DLD1 (cell line): ENCODE results near the gene KATNAL2.
"Not testable (repeated sequence)": the region's sequence is repeated elsewhere in the genome, so short reads cannot be mapped to it uniquely, and the experiment has no call there.

Experiments used
- in situ Hi-C: cut with HindIII; loops from 2 replicates; pipeline ENCODE4 v1.10.0; 2017; ENCODE audit warnings: low sequenced_read_pairs

The KATNAL2 gene

GRCh38 chr18:46939337-46939963 is 22.0 kb downstream of the KATNAL2 start:
- in situ Hi-C loops = no loop called here

DNA sequence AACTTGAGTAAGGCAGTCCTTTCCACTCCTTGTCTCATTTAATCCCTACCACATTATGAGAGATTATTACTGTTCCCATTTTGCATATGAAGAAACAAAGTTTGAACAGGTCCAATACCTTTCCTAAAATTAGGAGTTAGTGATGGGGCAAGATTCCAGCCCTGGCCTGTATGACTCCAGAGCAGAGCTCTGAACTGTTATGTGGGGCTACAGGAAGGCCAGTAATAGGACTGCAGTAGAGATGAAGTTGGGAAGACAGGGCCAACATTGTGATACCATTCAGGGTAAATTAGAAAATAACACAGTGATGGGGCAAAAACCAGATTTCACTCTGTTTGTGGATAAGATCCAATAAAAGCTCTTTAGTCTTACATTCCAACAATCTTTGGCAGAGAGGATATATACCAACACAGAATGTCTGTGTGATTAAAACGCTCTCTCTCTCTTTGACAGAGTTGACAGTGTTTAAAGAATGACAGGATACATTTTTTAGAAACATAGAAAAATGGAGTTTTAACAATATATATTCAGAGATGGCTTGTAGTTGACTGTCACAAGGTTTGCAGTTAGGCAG is 22.7 kb downstream of the KATNAL2 start:
- in situ Hi-C loops = no loop called here

GRCh38 chr18:46942646-46943045 is 25.2 kb downstream of the KATNAL2 start:
- in situ Hi-C loops = no loop called here

- in situ Hi-C loops = no loop called here
Measured at GRCh38 chr18:46946656-46947282, 29.4 kb downstream of the KATNAL2 start.

- in situ Hi-C loops = no loop called here
Measured at GRCh38 chr18:46950064-46950656, 32.8 kb downstream of the KATNAL2 start.

DNA sequence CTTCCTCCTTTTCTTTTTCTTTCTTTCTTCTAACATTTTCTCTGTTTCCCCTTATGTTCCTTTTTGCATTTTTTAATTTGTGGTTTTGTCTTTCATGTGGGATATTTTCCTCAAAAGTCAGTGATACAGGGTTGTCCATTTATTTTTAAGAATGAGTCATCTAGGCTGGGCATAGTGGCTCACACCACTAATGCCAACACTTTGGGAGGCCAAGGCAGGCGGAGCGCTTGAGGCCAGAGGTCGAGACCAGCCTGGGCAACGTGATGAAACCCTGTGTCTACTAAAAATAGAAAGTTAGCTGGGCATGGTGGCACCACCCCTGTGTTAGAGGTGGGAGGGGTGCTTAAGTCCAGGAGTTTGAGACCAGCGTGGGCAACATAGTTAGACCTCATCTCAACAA is 35.8 kb downstream of the KATNAL2 start:
- in situ Hi-C loops = no loop called here

- in situ Hi-C loops = no loop called here
Measured at GRCh38 chr18:46958209-46958608, 40.8 kb downstream of the KATNAL2 start.

DNA sequence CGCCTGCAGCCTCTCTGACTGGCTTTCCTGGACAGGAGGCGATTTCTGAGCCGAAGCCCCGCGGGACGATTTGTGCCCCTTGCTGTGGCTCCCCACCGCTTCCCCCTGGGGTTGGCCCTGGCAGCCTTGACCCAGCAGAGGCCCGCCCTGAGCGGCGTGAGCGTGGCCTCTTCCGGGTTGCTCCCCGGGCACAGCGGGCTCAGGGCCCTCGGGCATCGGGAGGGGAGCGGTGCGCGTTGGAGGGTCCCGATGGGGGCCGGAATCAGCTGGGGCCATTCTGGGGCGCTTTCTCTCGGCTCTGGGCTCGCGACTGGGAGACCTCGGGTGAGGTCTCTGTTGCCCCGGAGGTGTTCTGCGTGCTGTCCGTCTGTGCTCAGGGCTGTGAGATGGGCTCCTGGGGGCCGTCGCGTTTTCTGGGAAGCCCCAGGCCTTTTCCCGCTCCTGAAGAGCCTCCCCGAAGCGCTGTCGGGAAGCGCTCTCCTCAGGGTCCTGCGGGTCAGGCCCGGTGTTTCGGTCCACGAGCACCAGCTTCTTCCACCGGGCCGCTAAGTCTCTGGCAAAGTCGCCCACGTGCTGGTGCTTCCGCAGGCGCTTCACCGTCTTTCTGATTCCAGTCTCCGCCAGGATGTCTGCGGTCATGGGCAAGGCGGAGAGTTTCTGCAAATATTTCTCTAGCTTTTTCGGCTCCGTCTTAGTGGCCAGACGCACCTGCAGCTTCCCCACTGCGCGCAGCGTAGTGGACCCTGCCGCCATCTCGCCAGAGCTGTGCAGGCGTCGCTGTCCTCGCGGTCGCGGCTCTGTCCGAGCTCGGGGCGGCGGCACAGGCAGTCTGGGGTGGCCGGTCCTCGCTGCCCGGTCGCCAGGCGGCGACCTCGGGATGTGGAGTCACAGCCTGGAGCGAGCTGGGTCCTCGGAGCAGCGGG is 46.5 kb downstream of the KATNAL2 start:
- in situ Hi-C loops = not testable (repeated sequence)

DNA sequence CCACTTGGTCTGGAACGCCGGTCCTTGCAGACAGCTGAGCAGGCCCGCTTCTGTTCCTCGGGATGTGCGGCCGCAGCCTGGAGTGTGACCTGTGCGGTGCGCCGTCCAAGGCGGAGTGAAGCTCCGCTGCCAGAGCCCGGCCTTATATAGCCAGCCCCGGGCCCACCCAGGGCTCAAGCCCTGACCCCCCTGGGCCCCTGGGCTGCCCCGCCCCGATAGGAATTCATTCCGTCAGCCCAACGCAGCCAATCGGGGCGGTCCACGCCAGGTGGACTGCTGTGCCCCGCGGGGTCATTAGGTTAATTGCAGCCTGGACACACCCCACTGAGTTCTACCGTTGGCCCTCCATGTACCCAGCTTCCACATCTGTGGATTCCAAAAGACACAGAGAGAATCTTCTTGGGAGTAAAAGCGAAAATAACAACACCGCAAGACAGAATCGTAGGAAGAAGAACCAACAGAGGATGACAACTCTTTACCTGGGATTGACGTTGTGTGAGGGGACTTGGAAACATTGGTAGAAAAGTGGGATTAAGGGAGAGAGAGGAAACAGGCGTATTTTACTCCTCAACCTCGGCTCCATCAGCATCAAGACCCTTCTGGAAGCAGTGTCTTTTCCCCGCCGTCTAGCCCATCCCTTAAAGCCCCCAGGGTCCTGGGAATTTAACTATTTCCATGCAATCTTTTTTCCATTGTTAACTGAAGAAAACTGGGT is 47.3 kb downstream of the KATNAL2 start:
- in situ Hi-C loops = not testable (repeated sequence)

- in situ Hi-C loops = not testable (repeated sequence)
Measured at GRCh38 chr18:46966266-46966665, 48.9 kb downstream of the KATNAL2 start.

DNA sequence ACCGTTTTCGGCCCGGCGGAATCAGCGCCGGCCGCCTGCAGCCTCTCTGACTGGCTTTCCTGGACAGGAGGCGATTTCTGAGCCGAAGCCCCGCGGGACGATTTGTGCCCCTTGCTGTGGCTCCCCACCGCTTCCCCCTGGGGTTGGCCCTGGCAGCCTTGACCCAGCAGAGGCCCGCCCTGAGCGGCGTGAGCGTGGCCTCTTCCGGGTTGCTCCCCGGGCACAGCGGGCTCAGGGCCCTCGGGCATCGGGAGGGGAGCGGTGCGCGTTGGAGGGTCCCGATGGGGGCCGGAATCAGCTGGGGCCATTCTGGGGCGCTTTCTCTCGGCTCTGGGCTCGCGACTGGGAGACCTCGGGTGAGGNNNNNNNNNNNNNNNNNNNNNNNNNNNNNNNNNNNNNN is 52.1 kb downstream of the KATNAL2 start:
- in situ Hi-C loops = not testable (repeated sequence)

GRCh38 chr18:47019870-47020269 is 102.5 kb downstream of the KATNAL2 start:
- in situ Hi-C loops = not testable (repeated sequence)

DNA sequence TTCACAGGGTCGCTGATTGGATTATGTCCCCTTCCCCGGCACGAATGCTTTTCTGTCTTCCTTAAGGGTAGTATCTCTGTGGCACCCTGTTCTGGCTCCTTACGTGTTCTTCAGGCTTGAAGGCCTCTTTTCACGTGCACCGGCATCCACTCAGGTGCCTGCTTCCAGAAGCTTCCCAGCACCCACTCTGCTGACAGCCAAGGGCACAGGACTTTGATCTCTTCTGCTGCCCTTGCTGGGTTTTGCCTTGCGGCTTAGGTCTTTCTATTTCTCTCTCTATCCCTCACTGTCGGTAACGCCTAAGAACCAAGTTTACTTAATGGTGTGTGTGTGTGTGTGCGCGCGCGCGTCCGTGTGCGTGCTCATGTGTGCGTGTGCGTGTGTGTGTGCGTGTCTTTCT is 103.4 kb downstream of the KATNAL2 start:
- in situ Hi-C loops = not testable (repeated sequence)

GRCh38 chr18:47022821-47023220 is 105.4 kb downstream of the KATNAL2 start:
- in situ Hi-C loops = not testable (repeated sequence)

DNA sequence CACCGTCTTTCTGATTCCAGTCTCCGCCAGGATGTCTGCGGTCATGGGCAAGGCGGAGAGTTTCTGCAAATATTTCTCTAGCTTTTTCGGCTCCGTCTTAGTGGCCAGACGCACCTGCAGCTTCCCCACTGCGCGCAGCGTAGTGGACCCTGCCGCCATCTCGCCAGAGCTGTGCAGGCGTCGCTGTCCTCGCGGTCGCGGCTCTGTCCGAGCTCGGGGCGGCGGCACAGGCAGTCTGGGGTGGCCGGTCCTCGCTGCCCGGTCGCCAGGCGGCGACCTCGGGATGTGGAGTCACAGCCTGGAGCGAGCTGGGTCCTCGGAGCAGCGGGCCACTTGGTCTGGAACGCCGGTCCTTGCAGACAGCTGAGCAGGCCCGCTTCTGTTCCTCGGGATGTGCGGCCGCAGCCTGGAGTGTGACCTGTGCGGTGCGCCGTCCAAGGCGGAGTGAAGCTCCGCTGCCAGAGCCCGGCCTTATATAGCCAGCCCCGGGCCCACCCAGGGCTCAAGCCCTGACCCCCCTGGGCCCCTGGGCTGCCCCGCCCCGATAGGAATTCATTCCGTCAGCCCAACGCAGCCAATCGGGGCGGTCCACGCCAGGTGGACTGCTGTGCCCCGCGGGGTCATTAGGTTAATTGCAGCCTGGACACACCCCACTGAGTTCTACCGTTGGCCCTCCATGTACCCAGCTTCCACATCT is 106.5 kb downstream of the KATNAL2 start:
- in situ Hi-C loops = not testable (repeated sequence)

GRCh38 chr18:47025557-47026174 is 108.3 kb downstream of the KATNAL2 start:
- in situ Hi-C loops = not testable (repeated sequence)

GRCh38 chr18:47028738-47029137 is 111.3 kb downstream of the KATNAL2 start:
- in situ Hi-C loops = not testable (repeated sequence)

DNA sequence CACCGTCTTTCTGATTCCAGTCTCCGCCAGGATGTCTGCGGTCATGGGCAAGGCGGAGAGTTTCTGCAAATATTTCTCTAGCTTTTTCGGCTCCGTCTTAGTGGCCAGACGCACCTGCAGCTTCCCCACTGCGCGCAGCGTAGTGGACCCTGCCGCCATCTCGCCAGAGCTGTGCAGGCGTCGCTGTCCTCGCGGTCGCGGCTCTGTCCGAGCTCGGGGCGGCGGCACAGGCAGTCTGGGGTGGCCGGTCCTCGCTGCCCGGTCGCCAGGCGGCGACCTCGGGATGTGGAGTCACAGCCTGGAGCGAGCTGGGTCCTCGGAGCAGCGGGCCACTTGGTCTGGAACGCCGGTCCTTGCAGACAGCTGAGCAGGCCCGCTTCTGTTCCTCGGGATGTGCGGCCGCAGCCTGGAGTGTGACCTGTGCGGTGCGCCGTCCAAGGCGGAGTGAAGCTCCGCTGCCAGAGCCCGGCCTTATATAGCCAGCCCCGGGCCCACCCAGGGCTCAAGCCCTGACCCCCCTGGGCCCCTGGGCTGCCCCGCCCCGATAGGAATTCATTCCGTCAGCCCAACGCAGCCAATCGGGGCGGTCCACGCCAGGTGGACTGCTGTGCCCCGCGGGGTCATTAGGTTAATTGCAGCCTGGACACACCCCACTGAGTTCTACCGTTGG is 112.4 kb downstream of the KATNAL2 start:
- in situ Hi-C loops = not testable (repeated sequence)

- in situ Hi-C loops = not testable (repeated sequence)
Measured at GRCh38 chr18:47030887-47031286, 113.5 kb downstream of the KATNAL2 start.
